Activated CD4-positive, alpha-beta T cell treated with anti-CD3 and anti-CD28 coated beads, Interleukin-2, amount 10 ng/mL, durations not matched to agents 7 days and 5 days (primary cell): ENCODE results near the gene DGCR6L. TPM values are rescaled to one million over a fixed set of nuclear protein-coding genes. Genes with fewer than 3 reads are reported as not detected.
"Not testable (repeated sequence)": the region's sequence is repeated elsewhere in the genome, so short reads cannot be mapped to it uniquely, and the experiment has no call there.

Experiments
- CTCF ChIA-PET: fragments of 350-600 bp; sonication (Branson Sonifier 250); formaldehyde crosslinking; loops from one replicate; lab custom pipeline; 2021; ENCODE audit warnings: antibody characterized with exemption; lab: Charles Lee
- POLR2A ChIA-PET: fragments of 350-600 bp; sonication (Branson Sonifier 250); formaldehyde crosslinking; loops from one replicate; lab custom pipeline; 2021; ENCODE audit warnings: antibody characterized with exemption; lab: Charles Lee
- DNase-seq: peaks from one replicate; pipeline ENCODE4 v3.0.0-alpha.2; 2020
- H3K27ac Mint-ChIP-seq: one replicate; pipeline ENCODE4 v1.8.0; 2021; ENCODE audit warnings: mild to moderate bottlenecking, moderate library complexity, mixed read lengths
- H3K27me3 Mint-ChIP-seq: one replicate; pipeline ENCODE4 v1.8.0; 2021; ENCODE audit warnings: mixed read lengths
- H3K36me3 Mint-ChIP-seq: one replicate; pipeline ENCODE4 v1.8.0; 2021; ENCODE audit warnings: low read depth, mixed read lengths
- H3K4me1 Mint-ChIP-seq: one replicate; pipeline ENCODE4 v1.8.0; 2021; ENCODE audit warnings: mixed read lengths
- H3K4me3 Mint-ChIP-seq: one replicate; pipeline ENCODE4 v1.8.0; 2021; ENCODE audit warnings: mild to moderate bottlenecking, moderate library complexity, mixed read lengths
- H3K9me3 Mint-ChIP-seq: one replicate; pipeline ENCODE4 v1.8.0; 2021; ENCODE audit warnings: mixed read lengths
- total RNA-seq, 2 experiments: library from RNA; stranded (reverse); gene quantifications; one replicate each; pipeline ENCODE4 v1.2.3, GENCODE V29; 2021

DGCR6L gene
- total RNA-seq, 2 experiments from 2014 or later: 60.4 to 63.1 TPM

- Mint-ChIP-seq H3K36me3 (no peaks in the 10 kb centered on the region), H3K9me3 (no peaks in the 10 kb centered on the region), H3K4me3 (no peak overlapping the region), H3K27ac (no peak overlapping the region), H3K27me3 (peaks cover 4% of the 10 kb centered on the region), H3K4me1 (no peaks in the 10 kb centered on the region)
- ChIA-PET CTCF (interaction anchor here (1.1 kb wide), 1 partner anchor 134 kb away, joined by 3 read pairs; no protein-coding TSS in a partner anchor), POLR2A (no interaction called here)
- no peak for DNase-seq
Observed at GRCh38 chr22:20290578-20291248, 29.1 kb downstream of the DGCR6L start.

GRCh38 chr22:20290045-20290392 is 29.8 kb downstream of the DGCR6L start:
- H3K9me3 Mint-ChIP-seq: no peaks in the 10 kb centered on the region
- H3K27me3 Mint-ChIP-seq: peaks cover 4% of the 10 kb centered on the region
- no peak overlapping the region for H3K4me3 Mint-ChIP-seq
- H3K4me1 Mint-ChIP-seq: no peaks in the 10 kb centered on the region
- CTCF ChIA-PET: no interaction called here
- POLR2A ChIA-PET: no interaction called here
- DNase-seq: no peak
- no peaks in the 10 kb centered on the region for H3K36me3 Mint-ChIP-seq
- no peak overlapping the region for H3K27ac Mint-ChIP-seq

- not testable (repeated sequence) for H3K27ac Mint-ChIP-seq, H3K27me3 Mint-ChIP-seq, DNase-seq
Observed at GRCh38 chr22:20289182-20290044, 30.4 kb downstream of the DGCR6L start.

DNA sequence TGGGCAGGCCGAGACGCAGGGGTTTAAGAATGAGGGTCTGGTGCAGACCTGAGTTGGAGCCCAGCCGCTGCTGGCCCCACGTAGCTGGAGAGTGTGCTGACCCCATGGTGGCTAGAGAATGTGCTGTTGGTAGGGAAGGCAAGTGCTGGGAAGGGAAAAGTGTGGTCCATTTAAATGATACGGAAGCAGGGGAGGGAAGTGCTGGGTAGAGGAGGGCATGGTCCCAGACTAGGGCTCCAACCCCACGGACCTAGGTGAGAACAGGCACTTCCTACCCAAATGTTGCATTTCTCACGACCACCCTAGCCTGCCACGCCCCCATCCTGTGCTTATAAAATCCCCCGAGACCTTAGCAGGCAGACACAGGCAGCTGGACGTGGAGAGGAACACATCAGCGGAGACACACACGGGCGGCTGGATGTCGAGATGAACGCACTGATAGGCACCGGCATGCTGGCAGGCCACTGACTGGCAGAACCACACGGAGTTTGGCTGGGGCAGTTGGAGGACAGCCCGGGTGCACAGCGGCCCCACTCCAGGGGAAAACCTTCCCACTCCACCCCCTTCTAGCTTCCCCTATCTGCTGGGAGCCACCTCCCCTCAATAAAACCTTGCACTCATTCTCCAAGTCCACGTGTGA is 33.0 kb downstream of the DGCR6L start:
- CTCF ChIA-PET: interaction anchor here (3.3 kb wide), 1 partner anchor 131 kb away, joined by 11 read pairs; no protein-coding TSS in a partner anchor

More at GRCh38 chr22:20289182-20290044, 30.4 kb downstream of the DGCR6L start:
- H3K9me3 Mint-ChIP-seq, H3K4me3 Mint-ChIP-seq, H3K4me1 Mint-ChIP-seq, POLR2A ChIA-PET, H3K36me3 Mint-ChIP-seq, CTCF ChIA-PET: not testable (repeated sequence)

GRCh38 chr22:20286312-20286660 is 33.6 kb downstream of the DGCR6L start:
- POLR2A ChIA-PET, H3K27me3 Mint-ChIP-seq, H3K4me1 Mint-ChIP-seq, DNase-seq, H3K9me3 Mint-ChIP-seq, H3K36me3 Mint-ChIP-seq, H3K4me3 Mint-ChIP-seq, H3K27ac Mint-ChIP-seq: not testable (repeated sequence)
- CTCF ChIA-PET: interaction anchor here (3.3 kb wide), 1 partner anchor 130 kb away, joined by 11 read pairs; no protein-coding TSS in a partner anchor

More for the DNA sequence above, 33.0 kb downstream of the DGCR6L start:
- H3K9me3 Mint-ChIP-seq, H3K36me3 Mint-ChIP-seq, H3K4me1 Mint-ChIP-seq, DNase-seq, H3K4me3 Mint-ChIP-seq, H3K27me3 Mint-ChIP-seq, POLR2A ChIA-PET, H3K27ac Mint-ChIP-seq: not testable (repeated sequence)

DNA sequence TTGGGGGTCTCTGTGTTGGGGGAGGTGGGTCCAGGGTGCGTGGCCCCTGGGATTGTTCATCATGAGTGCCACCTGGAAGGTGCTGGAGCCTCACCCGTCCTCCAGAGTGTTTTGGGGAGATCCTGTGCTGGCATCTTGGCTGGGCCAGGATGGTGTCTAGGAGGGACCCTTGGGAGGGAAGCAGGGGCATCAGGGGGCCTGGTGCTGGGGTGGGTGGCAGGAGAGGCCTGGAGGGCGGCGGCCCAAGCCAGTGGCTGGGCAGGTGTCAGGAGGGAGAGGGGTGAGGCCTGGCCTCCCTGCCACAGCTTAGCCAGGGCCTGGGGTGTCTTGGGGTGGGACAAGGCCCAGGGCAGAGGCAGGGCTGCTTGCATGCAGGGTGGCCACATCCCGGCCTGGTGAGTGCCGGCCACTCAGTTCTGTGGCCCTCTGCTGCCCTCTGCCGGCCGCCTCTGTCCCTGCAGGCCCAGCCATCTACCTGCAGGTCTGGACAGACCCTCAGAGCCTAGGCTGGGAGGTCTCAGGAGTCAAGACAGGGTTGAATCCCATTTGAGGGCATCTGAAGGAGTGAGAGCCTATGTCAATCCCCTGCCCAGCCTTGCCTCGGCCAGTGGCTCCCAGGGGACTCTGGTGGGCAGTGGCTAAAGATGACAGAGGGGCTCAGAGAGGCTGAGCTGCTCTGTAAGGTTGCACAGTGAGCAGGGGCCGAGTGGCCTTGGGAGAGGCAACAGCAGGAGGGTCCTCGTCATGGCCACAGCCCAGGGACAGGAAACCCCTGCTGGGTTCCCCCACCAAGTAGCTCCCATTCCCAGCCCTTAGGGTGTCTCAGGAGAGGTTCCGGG is 34.2 kb downstream of the DGCR6L start:
- H3K27ac Mint-ChIP-seq, H3K36me3 Mint-ChIP-seq, H3K4me3 Mint-ChIP-seq, H3K27me3 Mint-ChIP-seq, H3K4me1 Mint-ChIP-seq, H3K9me3 Mint-ChIP-seq, POLR2A ChIA-PET: not testable (repeated sequence)
- peak; percentile 68 for DNase-seq
- CTCF ChIA-PET: interaction anchor here (3.3 kb wide), 1 partner anchor 129 kb away, joined by 11 read pairs; no protein-coding TSS in a partner anchor

DNA sequence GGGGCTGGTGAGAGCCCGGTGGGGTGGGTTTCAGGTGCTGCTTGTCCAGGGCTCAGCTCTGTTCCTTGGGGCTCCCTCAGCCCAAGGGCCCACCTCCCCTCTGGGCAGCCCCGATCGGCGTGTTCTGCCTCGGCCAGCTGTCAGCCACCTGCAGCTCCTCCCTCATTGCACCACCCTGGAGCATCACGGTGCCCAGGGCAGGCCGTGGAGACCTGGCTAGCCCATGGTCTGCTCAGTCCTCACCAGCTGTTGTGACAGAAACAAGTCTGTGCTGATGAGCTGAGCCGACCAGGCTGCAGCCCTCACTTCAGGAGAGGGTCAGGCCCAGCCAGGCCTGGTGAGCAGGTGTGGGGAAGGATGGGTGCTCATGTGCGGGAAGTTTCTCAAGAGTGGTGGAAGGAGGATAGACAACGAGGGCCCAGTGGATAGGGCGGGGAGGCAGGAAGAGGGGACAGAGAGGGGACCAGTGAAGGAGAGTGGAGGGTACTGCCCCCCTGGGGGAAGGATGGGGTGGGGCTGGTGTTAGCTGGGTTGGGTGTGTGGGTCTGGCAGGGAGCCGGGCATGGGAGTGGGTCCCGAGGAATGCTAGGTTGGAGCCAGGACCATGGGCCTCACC is 35.3 kb downstream of the DGCR6L start:
- CTCF ChIA-PET: interaction anchor here (1.2 to 3.3 kb wide), 2 partner anchors 128 to 133 kb away, joined by 3 to 11 read pairs; partner anchors contain the start of gene CCDC188
- POLR2A ChIA-PET: no interaction called here
- Mint-ChIP-seq H3K9me3 (no peaks in the 10 kb centered on the region), H3K27ac (no peak overlapping the region), H3K4me3 (no peak overlapping the region), H3K4me1 (no peaks in the 10 kb centered on the region), H3K27me3 (no peaks in the 10 kb centered on the region), H3K36me3 (no peaks in the 10 kb centered on the region)
- no peak for DNase-seq

- Mint-ChIP-seq H3K4me1 (no peaks in the 10 kb centered on the region), H3K27me3 (no peaks in the 10 kb centered on the region), H3K36me3 (no peaks in the 10 kb centered on the region), H3K9me3 (no peaks in the 10 kb centered on the region), H3K4me3 (no peak overlapping the region), H3K27ac (no peak overlapping the region)
- ChIA-PET CTCF (interaction anchor here (1.6 to 3.3 kb wide), 2 partner anchors 36 to 127 kb away, joined by 5 to 11 read pairs; partner anchors contain the start of gene DGCR6L), POLR2A (no interaction called here)
- no peak for DNase-seq
Observed at GRCh38 chr22:20283674-20284066, 36.2 kb downstream of the DGCR6L start.

DNA sequence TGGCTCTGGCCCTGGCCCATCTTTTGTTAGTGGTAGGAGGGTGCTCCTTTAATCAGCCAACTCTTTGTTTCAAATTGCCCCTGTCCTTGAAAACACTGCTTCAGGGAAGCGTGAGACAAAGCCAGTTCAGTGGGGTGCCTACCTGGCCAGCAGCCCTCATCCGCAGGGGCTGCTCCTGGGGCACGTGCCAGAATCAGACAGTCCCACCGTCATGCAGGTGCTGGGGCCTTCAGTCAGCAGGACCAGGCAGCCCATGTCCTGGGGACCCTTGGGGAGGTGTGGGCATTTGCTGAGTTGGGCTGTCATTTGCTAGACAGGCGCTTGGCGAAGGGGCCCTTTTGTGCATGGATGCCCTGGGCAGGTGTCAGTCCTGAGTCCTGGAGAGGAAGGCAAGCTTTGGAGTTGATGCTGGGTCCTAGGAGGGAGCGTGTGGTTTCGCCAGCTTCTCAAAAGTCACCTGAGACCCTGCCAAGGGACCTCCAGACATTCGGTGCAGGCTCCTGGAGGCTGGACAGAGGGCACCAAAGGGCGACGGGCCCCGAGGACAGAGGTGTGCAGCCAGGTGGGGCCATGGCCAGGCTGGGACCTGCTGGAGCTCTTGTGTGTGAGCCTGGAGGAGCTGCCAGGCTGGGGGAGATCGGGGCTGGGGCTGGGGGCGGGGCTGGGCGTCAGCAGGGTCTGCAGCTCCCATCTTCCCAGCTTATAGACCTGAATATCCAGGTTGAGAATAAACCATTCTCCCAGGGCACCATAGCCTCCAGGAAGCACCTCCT is 36.8 kb downstream of the DGCR6L start:
- POLR2A ChIA-PET: no interaction called here

GRCh38 chr22:20281891-20282290 is 38.0 kb downstream of the DGCR6L start:
- no peaks in the 10 kb centered on the region for H3K4me1 Mint-ChIP-seq
- CTCF ChIA-PET: no interaction called here
- H3K9me3 Mint-ChIP-seq: no peaks in the 10 kb centered on the region
- no peaks in the 10 kb centered on the region for H3K27me3 Mint-ChIP-seq
- H3K36me3 Mint-ChIP-seq: no peaks in the 10 kb centered on the region
- no peak overlapping the region for H3K27ac Mint-ChIP-seq
- DNase-seq: no peak
- no peak overlapping the region for H3K4me3 Mint-ChIP-seq
- POLR2A ChIA-PET: no interaction called here

More for the DNA sequence above, 36.8 kb downstream of the DGCR6L start:
- Mint-ChIP-seq H3K27me3 (no peaks in the 10 kb centered on the region), H3K4me1 (no peaks in the 10 kb centered on the region), H3K36me3 (no peaks in the 10 kb centered on the region), H3K4me3 (no peak overlapping the region), H3K9me3 (no peaks in the 10 kb centered on the region), H3K27ac (no peak overlapping the region)
- no peak for DNase-seq
- CTCF ChIA-PET: interaction anchor here (1.6 kb wide), 1 partner anchor 37 kb away, joined by 5 read pairs; the partner anchor contains the start of gene DGCR6L

DNA sequence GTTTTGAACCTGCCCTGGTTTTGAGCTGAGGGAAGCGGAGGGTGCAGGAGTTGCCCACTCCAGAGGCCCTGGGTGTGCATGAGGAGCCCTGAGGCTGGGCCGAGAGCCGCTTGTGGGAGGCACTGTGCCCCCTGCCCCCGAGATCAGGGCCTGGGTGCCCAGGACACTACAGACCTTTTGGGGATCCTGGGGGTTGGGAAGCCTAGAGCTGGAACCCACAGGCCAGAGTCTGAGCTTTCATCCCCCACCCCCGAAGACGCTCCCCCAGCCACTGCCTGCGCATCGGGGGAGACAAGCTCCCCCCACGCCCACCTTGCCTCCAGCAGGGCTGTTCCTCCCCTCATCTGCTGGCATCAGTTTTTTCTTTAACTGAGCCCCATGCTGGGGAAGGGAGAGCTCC is 38.4 kb downstream of the DGCR6L start:
- POLR2A ChIA-PET, DNase-seq, CTCF ChIA-PET, H3K4me3 Mint-ChIP-seq, H3K27me3 Mint-ChIP-seq, H3K9me3 Mint-ChIP-seq, H3K27ac Mint-ChIP-seq, H3K36me3 Mint-ChIP-seq, H3K4me1 Mint-ChIP-seq: not testable (repeated sequence)
